Gastrocnemius medialis (tissue), 4 donors: ENCODE measurements around the gene CLPSL2.

Experiments
- POLR2A ChIP-seq, 2 donors: fragments of 450-650 bp; IDR thresholded peaks; one replicate each; pipeline ENCODE4 v1.6.1; 2017; ENCODE audit warnings: antibody characterized with exemption in 2 of 2, mild to moderate bottlenecking in 2 of 2, moderate library complexity in 2 of 2
- TF ChIP-seq, protein P1 (sequence below), 5 experiments: fragments of 450-650 bp in 3 of 5; fragments of 200-600 bp in 2 of 5; sonication (generic) in 2 of 5; IDR thresholded peaks in 4 of 5; conservative IDR thresholded peaks in 1 of 5; 1 replicate in 4 of 5; 2 replicates in 1 of 5; pipeline ENCODE4 v1.5.1; 2016 to 2019; ENCODE audit warnings: antibody characterized with exemption in 5 of 5, mild to moderate bottlenecking in 3 of 5, moderate library complexity in 3 of 5

DNA sequence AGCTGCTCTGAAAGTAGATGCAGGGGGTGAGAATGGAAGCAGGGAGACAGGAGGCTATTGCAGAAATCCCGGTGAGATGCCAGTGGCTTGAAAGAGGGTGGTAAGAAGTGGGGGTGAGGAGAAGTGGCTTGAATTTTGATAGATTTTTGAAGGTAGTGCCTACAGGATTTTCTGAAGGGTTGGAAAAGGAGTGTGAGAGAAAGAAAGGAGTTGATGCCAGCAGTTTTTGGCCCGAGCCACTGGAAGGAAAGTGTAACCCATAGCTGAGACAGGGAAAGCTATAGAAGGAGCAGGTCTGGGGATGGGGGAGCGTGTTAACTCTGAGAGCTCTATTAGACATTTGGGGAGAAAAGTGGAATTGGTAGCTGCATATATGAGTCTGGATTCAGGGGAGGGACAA, 29.9 kb upstream of the CLPSL2 start:
- TF ChIP-seq POLR2A (IDR thresholded peaks at IDR 0.05): no peak
- TF ChIP-seq, protein P1, sequence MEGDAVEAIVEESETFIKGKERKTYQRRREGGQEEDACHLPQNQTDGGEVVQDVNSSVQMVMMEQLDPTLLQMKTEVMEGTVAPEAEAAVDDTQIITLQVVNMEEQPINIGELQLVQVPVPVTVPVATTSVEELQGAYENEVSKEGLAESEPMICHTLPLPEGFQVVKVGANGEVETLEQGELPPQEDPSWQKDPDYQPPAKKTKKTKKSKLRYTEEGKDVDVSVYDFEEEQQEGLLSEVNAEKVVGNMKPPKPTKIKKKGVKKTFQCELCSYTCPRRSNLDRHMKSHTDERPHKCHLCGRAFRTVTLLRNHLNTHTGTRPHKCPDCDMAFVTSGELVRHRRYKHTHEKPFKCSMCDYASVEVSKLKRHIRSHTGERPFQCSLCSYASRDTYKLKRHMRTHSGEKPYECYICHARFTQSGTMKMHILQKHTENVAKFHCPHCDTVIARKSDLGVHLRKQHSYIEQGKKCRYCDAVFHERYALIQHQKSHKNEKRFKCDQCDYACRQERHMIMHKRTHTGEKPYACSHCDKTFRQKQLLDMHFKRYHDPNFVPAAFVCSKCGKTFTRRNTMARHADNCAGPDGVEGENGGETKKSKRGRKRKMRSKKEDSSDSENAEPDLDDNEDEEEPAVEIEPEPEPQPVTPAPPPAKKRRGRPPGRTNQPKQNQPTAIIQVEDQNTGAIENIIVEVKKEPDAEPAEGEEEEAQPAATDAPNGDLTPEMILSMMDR (IDR thresholded peaks at IDR 0.05 in 4 of 5, conservative IDR thresholded peaks at IDR 0.05 in 1 of 5): no peak
